Peyer's patch (tissue), 4 donors: ENCODE data around the gene ECSCR. TPM values are rescaled to one million over a fixed set of nuclear protein-coding genes. Genes with fewer than 3 reads are reported as not detected.
"Not testable (repeated sequence)": the region's sequence is repeated elsewhere in the genome, so short reads cannot be mapped to it uniquely, and the experiment has no call there.

Experiments
- DNase-seq, 3 donors: peaks; one replicate each; pipeline ENCODE4 v3.0.0-alpha.2; 2017 to 2019
- H3K27ac ChIP-seq, 4 donors: fragments of 200-600 bp; sonication (generic); one replicate each; pipeline ENCODE4 v1.5.1; 2016 to 2019
- H3K27me3 ChIP-seq, 2 donors: fragments of 200-600 bp; sonication (generic); one replicate each; pipeline ENCODE4 v1.5.1; 2019
- H3K36me3 ChIP-seq, 3 donors: fragments of 200-600 bp; sonication (generic); one replicate each; pipeline ENCODE4 v1.5.1; 2016 to 2019
- H3K4me1 ChIP-seq, 4 donors: fragments of 200-600 bp; sonication (generic); one replicate each; pipeline ENCODE4 v1.5.1; 2016 to 2019
- H3K4me3 ChIP-seq, 4 donors: fragments of 200-600 bp; sonication (generic); 1 replicate in 3 of 4; 2 replicates in 1 of 4; pipeline ENCODE4 v1.5.1; 2016 to 2019; ENCODE audit warnings: mild to moderate bottlenecking in 1 of 4
- H3K9me3 ChIP-seq, 4 donors: fragments of 200-600 bp; sonication (generic); one replicate each; pipeline ENCODE4 v1.5.1; 2016 to 2019; ENCODE audit warnings: mild to moderate bottlenecking in 1 of 4
- CTCF ChIP-seq, 6 experiments: fragments of 450-650 bp in 4 of 6; fragments of 200-600 bp in 2 of 6; sonication (generic) in 1 of 6; IDR thresholded peaks; one replicate each; pipeline ENCODE4 v1.5.1; 2017 to 2019; ENCODE audit warnings: antibody characterized with exemption in 6 of 6, mild to moderate bottlenecking in 3 of 6, moderate library complexity in 1 of 6
- POLR2A ChIP-seq, 2 donors: fragments of 450-650 bp; IDR thresholded peaks; one replicate each; pipeline ENCODE4 v1.5.1; 2017; ENCODE audit warnings: antibody characterized with exemption in 2 of 2, mild to moderate bottlenecking in 2 of 2, moderate library complexity in 2 of 2
- total RNA-seq, 4 donors: library from RNA; depleted of rRNA; stranded (reverse); fragments of >200 nt; gene quantifications; one replicate each; pipeline ENCODE4 v1.1.0, GENCODE V29; 2016

Gene ECSCR
- total RNA-seq, 4 donors from 2014 or later, result 3.2 to 24.8 (median 7.9) TPM

GRCh38 chr5:139445325-139446170, 17.0 kb downstream of the ECSCR start:
- DNase-seq, result peak in 1 of 3 donors; percentile 18
- Histone ChIP-seq H3K36me3 (no peaks in the 10 kb centered on the region), H3K27me3 (no peaks in the 10 kb centered on the region), H3K9me3 (no peaks in the 10 kb centered on the region), H3K4me1 (no peaks in the 10 kb centered on the region), H3K4me3 (no peak overlapping the region), H3K27ac (no peak overlapping the region)
- TF ChIP-seq POLR2A (IDR thresholded peaks at IDR 0.05) (no peak), CTCF (IDR thresholded peaks at IDR 0.05) (no peak)

- H3K27ac ChIP-seq, result no peak overlapping the region
- TF ChIP-seq POLR2A (IDR thresholded peaks at IDR 0.05), result no peak
- TF ChIP-seq CTCF (IDR thresholded peaks at IDR 0.05), result no peak
- H3K4me3 ChIP-seq, result no peak overlapping the region
- H3K36me3 ChIP-seq, result no peaks in the 10 kb centered on the region
- DNase-seq, result peak in 1 of 3 donors; percentile 45
- no peaks in the 10 kb centered on the region for H3K27me3 ChIP-seq
- peaks cover 0 to 6% (median 2%) of the 10 kb centered on the region in 4 donors for H3K4me1 ChIP-seq
- no peaks in the 10 kb centered on the region for H3K9me3 ChIP-seq
Observed at GRCh38 chr5:139443831-139444453, 18.6 kb downstream of the ECSCR start.

- not testable (repeated sequence) for H3K27me3 ChIP-seq, H3K9me3 ChIP-seq, H3K27ac ChIP-seq, H3K36me3 ChIP-seq, H3K4me3 ChIP-seq
- peak in 1 of 3 donors; percentile 43 for DNase-seq
- peaks cover 0 to 11% (median 2%) of the 10 kb centered on the region in 4 donors for H3K4me1 ChIP-seq
Observed at GRCh38 chr5:139440416-139440815, 22.1 kb downstream of the ECSCR start.

GRCh38 chr5:139439013-139439903, 23.3 kb downstream of the ECSCR start, which contains the start of gene DNAJC18:
DNAJC18 (minus strand) TSS chr5:139439525; CDS start chr5:139439445, 80 bp downstream.
- no peaks in the 10 kb centered on the region for H3K9me3 ChIP-seq
- TF ChIP-seq POLR2A (IDR thresholded peaks at IDR 0.05) (peak; percentile 10 to 26), CTCF (IDR thresholded peaks at IDR 0.05) (no peak)

GRCh38 chr5:139438707-139439012, 23.9 kb downstream of the ECSCR start:
- no peaks in the 10 kb centered on the region for H3K9me3 ChIP-seq
- peaks cover 0 to 11% (median 2%) of the 10 kb centered on the region in 4 donors for H3K4me1 ChIP-seq
- peak overlapping the region; percentile 67 to 74 (median 70) for H3K4me3 ChIP-seq
- H3K27ac ChIP-seq, result peak overlapping the region; percentile 88 to 96 (median 94)
- H3K27me3 ChIP-seq, result no peaks in the 10 kb centered on the region
- H3K36me3 ChIP-seq, result no peaks in the 10 kb centered on the region
- TF ChIP-seq CTCF (IDR thresholded peaks at IDR 0.05) (no peak), POLR2A (IDR thresholded peaks at IDR 0.05) (no peak)
- DNase-seq, result no peak

More at GRCh38 chr5:139439013-139439903, 23.3 kb downstream of the ECSCR start, which contains the start of gene DNAJC18:
- H3K27me3 ChIP-seq, result no peaks in the 10 kb centered on the region
- peaks cover 0 to 11% (median 2%) of the 10 kb centered on the region in 4 donors for H3K4me1 ChIP-seq
- no peaks in the 10 kb centered on the region for H3K36me3 ChIP-seq
- peak; percentile 94 to 98 (median 95) for DNase-seq
- H3K27ac ChIP-seq, result peak within 1 kb of the TSS; percentile 88 to 96 (median 94)
- H3K4me3 ChIP-seq, result peak within 1 kb of the TSS; percentile 67 to 74 (median 70)
